Stimulated activated CD4-positive, alpha-beta T cell treated with anti-CD3 and anti-CD28 coated beads, Interleukin-1b, Interleukin-23, amount 100 ng/mL, for 4 hours (primary cell): ENCODE results near the gene IMMP2L.
"Not testable (repeated sequence)": the region's sequence is repeated elsewhere in the genome, so short reads cannot be mapped to it uniquely, and the experiment has no call there.

Experiments
- DNase-seq, 2 donors: peaks; one replicate each; pipeline ENCODE4 v3.0.0-alpha.2; 2020; ENCODE audit warnings: low read depth in 2 of 2

The IMMP2L gene

GRCh38 chr7:110940756-110941155 is 621.5 kb downstream of the IMMP2L start:
- DNase-seq = no peak

GRCh38 chr7:110938165-110938564 is 624.1 kb downstream of the IMMP2L start:
- DNase-seq = no peak

- not testable (repeated sequence) for DNase-seq
These were observed 625.6 kb downstream of the IMMP2L start for GRCh38 chr7:110936665-110937064.

- no peak for DNase-seq
These were observed 632.6 kb downstream of the IMMP2L start for GRCh38 chr7:110929480-110930249.

- DNase-seq = no peak
These were observed 639.4 kb downstream of the IMMP2L start for GRCh38 chr7:110922906-110923305.

- DNase-seq = no peak
These were observed 640.6 kb downstream of the IMMP2L start for GRCh38 chr7:110921595-110922151.

GRCh38 chr7:110918949-110919548 is 643.2 kb downstream of the IMMP2L start:
- no peak for DNase-seq

- no peak for DNase-seq
These were observed 648.0 kb downstream of the IMMP2L start for GRCh38 chr7:110914263-110914662.

- DNase-seq = no peak
These were observed 650.7 kb downstream of the IMMP2L start for GRCh38 chr7:110911632-110912031.

GRCh38 chr7:110909117-110909516 is 653.2 kb downstream of the IMMP2L start:
- DNase-seq = no peak

GRCh38 chr7:110905773-110906566 is 656.3 kb downstream of the IMMP2L start:
- no peak for DNase-seq

- DNase-seq = no peak
These were observed 663.8 kb downstream of the IMMP2L start for GRCh38 chr7:110898516-110898915.

- DNase-seq = no peak
These were observed 664.8 kb downstream of the IMMP2L start for GRCh38 chr7:110897538-110897937.

- DNase-seq = no peak
These were observed 668.2 kb downstream of the IMMP2L start for GRCh38 chr7:110894111-110894510.

- no peak for DNase-seq
These were observed 671.1 kb downstream of the IMMP2L start for GRCh38 chr7:110891197-110891596.

GRCh38 chr7:110890101-110890500 is 672.2 kb downstream of the IMMP2L start:
- DNase-seq = no peak

- no peak for DNase-seq
These were observed 673.0 kb downstream of the IMMP2L start for GRCh38 chr7:110889335-110889734.

GRCh38 chr7:110888641-110889040 is 673.7 kb downstream of the IMMP2L start:
- no peak for DNase-seq

GRCh38 chr7:110885474-110885873 is 676.8 kb downstream of the IMMP2L start:
- no peak for DNase-seq

- no peak for DNase-seq
These were observed 680.6 kb downstream of the IMMP2L start for GRCh38 chr7:110881721-110882120.

GRCh38 chr7:110880971-110881370 is 681.3 kb downstream of the IMMP2L start:
- no peak for DNase-seq

- no peak for DNase-seq
These were observed 685.3 kb downstream of the IMMP2L start for GRCh38 chr7:110877016-110877415.
